Right lobe of liver (tissue), 6 donors: ENCODE results near the gene CACNA2D1. TPM values are rescaled to one million over a fixed set of nuclear protein-coding genes. Genes with fewer than 3 reads are reported as not detected.

Source experiments
- ATAC-seq, 4 donors: fragments of 200-7000 bp; cut with Tn5 transposase; one replicate each; pipeline ENCODE4 v1.9.1; 2020; ENCODE audit warnings: mild to moderate bottlenecking in 4 of 4, moderate library complexity in 4 of 4
- DNase-seq, 3 donors: peaks; one replicate each; pipeline ENCODE4 v3.0.0-alpha.2; 2020
- H3K27ac ChIP-seq, 3 donors: fragments of 200-600 bp; one replicate each; pipeline ENCODE4 v1.8.0; 2022
- H3K27me3 ChIP-seq, 2 donors: fragments of 200-600 bp; one replicate each; pipeline ENCODE4 v1.8.0; 2022
- H3K36me3 ChIP-seq, 4 donors: fragments of 200-600 bp; sonication (generic) in 1 of 4; one replicate each; pipeline versions ENCODE4 v1.5.1 to v1.8.0; 2017 to 2022; ENCODE audit warnings: control low read depth in 1 of 4
- H3K4me1 ChIP-seq, 4 donors: fragments of 200-600 bp; sonication (generic) in 1 of 4; one replicate each; pipeline versions ENCODE4 v1.5.1 to v1.8.0; 2017 to 2022; ENCODE audit warnings: control low read depth in 1 of 4
- H3K4me3 ChIP-seq, 3 donors: fragments of 200-600 bp; one replicate each; pipeline ENCODE4 v1.8.0; 2022
- H3K9me3 ChIP-seq, 4 donors: fragments of 200-600 bp; sonication (generic) in 1 of 4; one replicate each; pipeline versions ENCODE4 v1.5.1 to v1.8.0; 2017 to 2022; ENCODE audit warnings: control low read depth in 1 of 4
- POLR2A ChIP-seq: fragments of 450-650 bp; IDR thresholded peaks from one replicate; pipeline ENCODE4 v1.6.1; 2017; ENCODE audit warnings: antibody characterized with exemption, mild to moderate bottlenecking
- WGBS: methylation state at CpG from one replicate; pipeline ENCODE4 v1.1.6; 2018; ENCODE audit warnings: low coverage, low lambda C conversion rate; ENCODE audit not compliant: insufficient coverage; ENCODE audit errors: missing lambda C conversion rate; 5-methylcytosine and 5-hydroxymethylcytosine counted together
- intact Hi-C, 2 donors: fragments of 100-400 bp; cut with DNase I; formaldehyde crosslinking; loops; one replicate each; pipeline versions ENCODE4 v1.11.2 to v1.14.1; 2022
- total RNA-seq, 6 experiments: library from RNA; depleted of rRNA in 2 of 6; stranded (reverse); fragments of >200 nt in 2 of 6; fragmentation: NEBNext Ultra II Directional in 3 of 6; extraction: Animal tissue kit (Norgen Biotek cat#: 25700) in 3 of 6; gene quantifications; one replicate each; pipeline versions ENCODE4 v1.1.0 to v1.2.4, GENCODE V29; 2016 to 2023
- TF ChIP-seq, protein P1 (sequence below), 4 donors: fragments of 200-600 bp in 3 of 4; fragments of 450-650 bp in 1 of 4; IDR thresholded peaks; one replicate each; pipeline versions ENCODE4 v1.5.1 to v1.8.0; 2016 to 2022; ENCODE audit warnings: antibody characterized with exemption in 4 of 4, mild to moderate bottlenecking in 2 of 4
- donor health status: DM: no; HTN: yes; CAD: no.
- donor health status: DM: no; HTN: no; CAD: no.
- donor health status: DM: no; HTN: no; CAD: no.
- donor health status: DM: no; HTN: yes; CAD: no.
- donor health status: DM: no; HTN: yes; CAD: no.

The CACNA2D1 gene
- total RNA-seq, 6 experiments from 2014 or later: 1.3 to 6.0 (median 2.2) TPM

DNA sequence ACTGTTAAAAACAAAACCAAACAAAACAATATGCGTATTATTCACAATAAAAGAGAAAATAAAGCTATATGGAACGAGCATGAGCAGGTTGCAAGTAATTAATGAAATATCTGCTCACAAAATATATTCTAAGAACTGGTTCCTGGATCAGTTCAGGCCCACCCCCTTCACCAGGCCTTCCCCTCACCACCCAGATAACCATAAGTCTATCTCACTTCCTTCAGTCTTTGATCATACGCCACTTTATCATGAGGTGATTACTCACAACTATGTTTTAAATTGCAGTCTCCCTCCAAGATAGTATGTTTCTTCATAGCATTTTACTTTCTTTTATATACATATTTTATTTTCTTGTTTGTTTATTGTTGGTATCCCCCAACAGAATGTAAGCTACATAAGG is 410.7 kb downstream of the CACNA2D1 start:
- Histone ChIP-seq H3K4me1 (no peaks in the 10 kb centered on the region), H3K4me3 (no peak overlapping the region), H3K27ac (no peak overlapping the region), H3K27me3 (no peaks in the 10 kb centered on the region), H3K9me3 (no peaks in the 10 kb centered on the region), H3K36me3 (no peaks in the 10 kb centered on the region)
- no peak for DNase-seq
- intact Hi-C loops: no loop called here
- TF ChIP-seq POLR2A: no peak
- TF ChIP-seq, protein P1, sequence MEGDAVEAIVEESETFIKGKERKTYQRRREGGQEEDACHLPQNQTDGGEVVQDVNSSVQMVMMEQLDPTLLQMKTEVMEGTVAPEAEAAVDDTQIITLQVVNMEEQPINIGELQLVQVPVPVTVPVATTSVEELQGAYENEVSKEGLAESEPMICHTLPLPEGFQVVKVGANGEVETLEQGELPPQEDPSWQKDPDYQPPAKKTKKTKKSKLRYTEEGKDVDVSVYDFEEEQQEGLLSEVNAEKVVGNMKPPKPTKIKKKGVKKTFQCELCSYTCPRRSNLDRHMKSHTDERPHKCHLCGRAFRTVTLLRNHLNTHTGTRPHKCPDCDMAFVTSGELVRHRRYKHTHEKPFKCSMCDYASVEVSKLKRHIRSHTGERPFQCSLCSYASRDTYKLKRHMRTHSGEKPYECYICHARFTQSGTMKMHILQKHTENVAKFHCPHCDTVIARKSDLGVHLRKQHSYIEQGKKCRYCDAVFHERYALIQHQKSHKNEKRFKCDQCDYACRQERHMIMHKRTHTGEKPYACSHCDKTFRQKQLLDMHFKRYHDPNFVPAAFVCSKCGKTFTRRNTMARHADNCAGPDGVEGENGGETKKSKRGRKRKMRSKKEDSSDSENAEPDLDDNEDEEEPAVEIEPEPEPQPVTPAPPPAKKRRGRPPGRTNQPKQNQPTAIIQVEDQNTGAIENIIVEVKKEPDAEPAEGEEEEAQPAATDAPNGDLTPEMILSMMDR (IDR thresholded peaks at IDR 0.05): no peak
- WGBS: 80% methylated on average over 3 of the region's 3 CpGs
- no peak for ATAC-seq

DNA sequence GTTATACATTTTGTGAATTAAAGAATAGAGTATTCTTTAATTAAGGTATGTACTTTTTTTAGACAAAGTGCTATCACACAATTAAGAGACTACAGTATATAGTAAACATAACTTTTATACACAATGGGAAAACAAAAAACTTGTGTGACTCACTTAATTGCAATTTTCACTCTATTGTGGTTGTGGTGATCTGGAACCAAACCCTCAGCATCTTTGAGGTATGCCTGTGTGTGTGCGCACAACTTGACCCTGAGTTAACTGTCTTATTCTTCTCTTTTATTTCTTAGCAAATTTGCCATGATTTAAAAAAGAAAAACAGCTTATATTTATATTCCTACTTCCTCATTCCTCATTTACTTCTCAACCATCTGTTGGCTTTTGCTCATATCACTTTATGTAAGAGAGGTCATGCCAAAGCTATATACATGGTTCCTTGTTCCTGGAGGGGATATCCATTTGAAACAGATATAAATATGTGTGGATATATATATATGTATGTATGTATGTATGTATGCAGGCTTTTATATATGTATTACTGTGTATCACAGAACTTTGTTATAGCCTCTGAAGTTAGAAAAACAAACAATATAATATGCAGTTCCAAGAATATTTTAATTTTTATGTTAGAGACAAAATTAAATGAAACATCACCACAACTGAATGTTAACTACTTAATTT is 414.2 kb downstream of the CACNA2D1 start:
- Histone ChIP-seq H3K27ac (no peak overlapping the region), H3K9me3 (no peaks in the 10 kb centered on the region), H3K4me1 (no peaks in the 10 kb centered on the region), H3K4me3 (no peak overlapping the region), H3K36me3 (no peaks in the 10 kb centered on the region), H3K27me3 (no peaks in the 10 kb centered on the region)
- TF ChIP-seq POLR2A: no peak
- TF ChIP-seq, protein P1 (IDR thresholded peaks at IDR 0.05): no peak
- WGBS: 58% methylated on average over 1 of the region's 1 CpG
- intact Hi-C loops: no loop called here
- DNase-seq: no peak
- no peak for ATAC-seq

DNA sequence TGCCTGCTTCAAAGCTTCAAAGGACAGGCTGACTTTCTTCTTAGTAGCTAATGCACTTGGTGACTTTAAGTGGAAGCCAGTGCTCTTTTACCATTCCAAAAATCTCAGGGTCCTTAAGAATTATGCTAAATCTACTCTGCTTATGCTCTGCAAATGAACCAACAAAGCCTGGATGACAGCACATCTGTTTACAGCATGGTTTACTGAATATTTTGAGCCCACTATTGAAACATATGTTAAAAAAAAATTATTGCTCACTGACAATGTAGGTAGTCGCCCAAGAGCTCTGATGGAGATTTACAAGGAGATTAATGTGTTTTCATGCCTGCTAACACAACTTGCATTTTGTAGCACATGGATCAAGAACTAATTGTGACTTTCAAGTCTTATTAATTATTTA is 415.5 kb downstream of the CACNA2D1 start:
- TF ChIP-seq, protein P1 (IDR thresholded peaks at IDR 0.05): no peak
- no peak for TF ChIP-seq POLR2A
- Histone ChIP-seq H3K4me3 (no peak overlapping the region), H3K27ac (no peak overlapping the region), H3K9me3 (no peaks in the 10 kb centered on the region), H3K4me1 (no peaks in the 10 kb centered on the region), H3K27me3 (no peaks in the 10 kb centered on the region), H3K36me3 (no peaks in the 10 kb centered on the region)
- no peak for DNase-seq
- intact Hi-C loops: no loop called here
- no peak for ATAC-seq
- 40% methylated on average over 1 of the region's 1 CpG for WGBS

DNA sequence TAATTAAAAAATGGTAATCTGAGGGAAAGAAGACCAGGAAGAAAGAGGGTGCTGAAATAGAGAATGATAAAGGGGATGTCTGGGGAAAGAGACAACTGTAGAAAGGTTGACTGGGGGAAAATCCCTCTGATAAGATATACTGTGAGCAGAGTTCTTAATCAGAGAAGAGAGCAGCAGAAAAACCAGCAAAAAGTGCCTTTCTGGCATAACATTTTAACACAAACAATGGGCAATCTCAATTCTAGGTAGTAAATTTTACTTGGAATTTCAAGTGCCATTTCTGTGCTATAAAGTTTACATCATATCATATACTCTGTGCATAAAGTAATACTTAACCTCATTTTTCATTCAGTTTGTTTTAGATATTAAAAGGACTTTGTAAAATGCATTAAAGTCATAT is 421.9 kb downstream of the CACNA2D1 start:
- intact Hi-C loops: no loop called here
- Histone ChIP-seq H3K27me3 (no peaks in the 10 kb centered on the region), H3K36me3 (no peaks in the 10 kb centered on the region), H3K27ac (no peak overlapping the region), H3K4me3 (no peak overlapping the region), H3K9me3 (no peaks in the 10 kb centered on the region), H3K4me1 (peaks cover 0 to 3% (median 0%) of the 10 kb centered on the region in 4 donors)
- no peak for DNase-seq
- ATAC-seq: no peak
- TF ChIP-seq POLR2A: no peak
- TF ChIP-seq, protein P1 (IDR thresholded peaks at IDR 0.05): no peak

DNA sequence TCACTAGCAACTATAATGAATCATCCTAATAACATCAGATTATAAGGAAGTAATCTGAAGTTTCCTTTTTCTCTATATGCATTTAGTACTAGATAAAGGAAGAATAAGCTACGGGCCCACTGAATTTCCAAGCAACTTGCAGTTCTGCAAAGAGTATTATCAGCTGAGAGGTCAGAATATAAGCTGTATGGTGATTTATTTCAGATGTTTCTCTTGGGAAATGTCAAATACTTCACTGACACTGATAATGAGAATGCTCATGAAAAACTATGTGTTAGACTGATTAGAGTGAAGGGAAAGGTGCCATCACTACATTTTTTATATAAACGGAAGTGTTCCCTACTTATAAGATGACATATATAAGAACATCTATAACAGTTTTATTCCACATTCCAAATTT is 422.5 kb downstream of the CACNA2D1 start:
- H3K27ac ChIP-seq: no peak overlapping the region
- 18% methylated on average over 2 of the region's 2 CpGs for WGBS
- peaks cover 0 to 4% (median 0%) of the 10 kb centered on the region in 4 donors for H3K4me1 ChIP-seq
- no peaks in the 10 kb centered on the region for H3K36me3 ChIP-seq
- DNase-seq (no peak), ATAC-seq (no peak)
- intact Hi-C loops: no loop called here
- no peaks in the 10 kb centered on the region for H3K27me3 ChIP-seq
- H3K9me3 ChIP-seq: no peaks in the 10 kb centered on the region
- TF ChIP-seq POLR2A: no peak
- TF ChIP-seq, protein P1 (IDR thresholded peaks at IDR 0.05): no peak
- H3K4me3 ChIP-seq: no peak overlapping the region
